ENCODE data around the gene HOXA13. TPM values are rescaled to one million over a fixed set of nuclear protein-coding genes. Genes with fewer than 3 reads are reported as not detected.

HOXA13 gene
- total and polyA plus RNA-seq, 8 donors, result 29.0 TPM; not detected in 7

DNA sequence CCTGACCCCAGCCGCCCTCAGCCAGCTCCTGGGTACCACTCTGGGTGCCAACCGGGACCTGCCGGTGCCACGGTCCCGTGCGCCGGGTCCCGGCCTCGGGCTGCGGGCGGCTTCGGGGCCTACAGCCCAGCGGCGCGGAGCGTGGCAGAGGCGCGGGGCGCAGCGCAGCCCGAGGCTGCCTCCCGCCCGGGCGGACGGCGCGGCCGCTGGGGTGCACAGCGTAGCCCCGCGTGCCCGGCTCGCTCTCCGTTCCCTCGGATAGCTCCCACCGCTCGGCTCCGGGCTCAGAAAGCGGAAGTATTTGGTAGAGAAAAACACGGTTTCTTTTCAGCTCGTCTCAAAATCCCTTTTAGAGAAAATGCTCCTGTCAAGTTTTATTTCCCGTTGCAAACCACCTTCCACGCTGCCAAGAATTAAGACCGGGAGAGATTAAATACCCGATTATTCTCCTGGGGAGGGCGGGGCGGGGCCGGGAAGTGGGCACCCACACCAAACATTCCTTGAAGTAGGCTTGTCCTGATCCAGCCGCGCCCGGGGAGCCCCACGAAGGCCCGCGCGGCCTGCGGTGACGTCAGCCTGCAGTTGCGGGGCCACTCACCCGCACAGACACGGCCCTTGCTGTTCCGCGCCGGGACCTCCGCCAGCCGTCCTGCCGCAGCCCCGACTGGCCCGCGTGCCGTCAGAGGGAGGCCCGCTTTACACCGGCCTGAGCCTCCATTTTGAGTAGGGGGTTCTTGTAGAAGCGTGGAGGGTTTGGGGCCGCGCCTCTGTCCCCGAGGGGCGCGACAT is 7.2 kb downstream of the HOXA13 start:
- 0 to 4% (median 3%) methylated on average over 24 to 78 of the region's 78 CpGs for WGBS, 5 donors
- TF ChIP-seq, protein P1, sequence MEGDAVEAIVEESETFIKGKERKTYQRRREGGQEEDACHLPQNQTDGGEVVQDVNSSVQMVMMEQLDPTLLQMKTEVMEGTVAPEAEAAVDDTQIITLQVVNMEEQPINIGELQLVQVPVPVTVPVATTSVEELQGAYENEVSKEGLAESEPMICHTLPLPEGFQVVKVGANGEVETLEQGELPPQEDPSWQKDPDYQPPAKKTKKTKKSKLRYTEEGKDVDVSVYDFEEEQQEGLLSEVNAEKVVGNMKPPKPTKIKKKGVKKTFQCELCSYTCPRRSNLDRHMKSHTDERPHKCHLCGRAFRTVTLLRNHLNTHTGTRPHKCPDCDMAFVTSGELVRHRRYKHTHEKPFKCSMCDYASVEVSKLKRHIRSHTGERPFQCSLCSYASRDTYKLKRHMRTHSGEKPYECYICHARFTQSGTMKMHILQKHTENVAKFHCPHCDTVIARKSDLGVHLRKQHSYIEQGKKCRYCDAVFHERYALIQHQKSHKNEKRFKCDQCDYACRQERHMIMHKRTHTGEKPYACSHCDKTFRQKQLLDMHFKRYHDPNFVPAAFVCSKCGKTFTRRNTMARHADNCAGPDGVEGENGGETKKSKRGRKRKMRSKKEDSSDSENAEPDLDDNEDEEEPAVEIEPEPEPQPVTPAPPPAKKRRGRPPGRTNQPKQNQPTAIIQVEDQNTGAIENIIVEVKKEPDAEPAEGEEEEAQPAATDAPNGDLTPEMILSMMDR (IDR thresholded peaks at IDR 0.05), result no peak
- TF ChIP-seq EP300 (IDR thresholded peaks at IDR 0.05) (no peak), POLR2AphosphoS5 (IDR thresholded peaks at IDR 0.05) (no peak), POLR2A (IDR thresholded peaks at IDR 0.05) (no peak)
- no peaks in the 10 kb centered on the region for H3K36me3 ChIP-seq
- peaks cover 30 to 45% (median 40%) of the 10 kb centered on the region in 4 donors for H3K4me1 ChIP-seq
- H3K4me3 ChIP-seq, result peak overlapping the region; percentile 18 to 53 (median 32)
- DNase-seq, result no peak
- no peak overlapping the region for H3K27ac ChIP-seq
- peaks cover 0 to 10% (median 0%) of the 10 kb centered on the region in 4 donors for H3K9me3 ChIP-seq
- H3K27me3 ChIP-seq, result peaks cover 59 to 100% (median 97%) of the 10 kb centered on the region in 3 donors
- intact Hi-C loops (cut with DNase I; ENCODE audit: low total_unique reads), result no loop called here

- TF ChIP-seq, protein P1 (IDR thresholded peaks at IDR 0.05), result no peak
- TF ChIP-seq POLR2AphosphoS5 (IDR thresholded peaks at IDR 0.05), result no peak
- TF ChIP-seq POLR2A (IDR thresholded peaks at IDR 0.05), result no peak
- no peak for TF ChIP-seq EP300 (IDR thresholded peaks at IDR 0.05)
- Histone ChIP-seq H3K27me3 (peaks cover 64 to 100% (median 97%) of the 10 kb centered on the region in 3 donors), H3K4me3 (peak overlapping the region; percentile 18 to 53 (median 32)), H3K4me1 (peaks cover 33 to 48% (median 43%) of the 10 kb centered on the region in 4 donors), H3K27ac (no peak overlapping the region), H3K9me3 (peaks cover 0 to 10% (median 0%) of the 10 kb centered on the region in 4 donors), H3K36me3 (no peaks in the 10 kb centered on the region)
- intact Hi-C loops (cut with DNase I; ENCODE audit: low total_unique reads), result no loop called here
- peak in 1 of 2 donors; percentile 24 for DNase-seq
- WGBS, 5 donors, result 8 to 21% (median 13%) methylated on average over 33 to 42 of the region's 42 CpGs
Observed at GRCh38 chr7:27191833-27192545, 7.9 kb downstream of the HOXA13 start.

DNA sequence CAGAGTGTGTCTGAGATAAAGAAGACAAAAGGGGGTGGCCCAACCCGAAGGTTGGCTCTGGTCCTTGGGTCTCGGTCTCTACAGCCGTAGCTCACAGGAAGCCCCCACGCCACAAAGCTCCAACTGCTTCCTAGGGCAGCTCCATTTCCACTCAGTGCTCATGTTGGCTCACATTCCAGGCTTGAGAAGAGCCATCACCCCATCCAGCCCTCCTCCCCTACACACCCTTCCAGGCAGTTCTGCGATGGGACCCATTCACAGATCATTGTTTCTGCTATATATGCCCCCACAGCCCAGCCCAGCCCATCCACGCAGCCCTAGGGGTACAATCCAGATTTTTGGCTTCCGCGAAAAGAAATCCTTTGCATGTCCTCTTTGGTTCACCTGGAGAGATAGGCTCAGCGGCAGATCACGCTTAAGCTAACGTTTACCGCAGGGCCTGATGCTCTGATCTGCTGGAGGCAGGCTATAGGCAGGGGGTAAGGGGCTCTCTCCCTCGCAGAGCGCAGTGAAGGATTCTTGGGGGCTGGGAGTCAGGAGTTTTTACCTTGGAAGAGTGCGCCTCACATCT is 8.6 kb downstream of the HOXA13 start:
- peaks cover 69 to 100% (median 97%) of the 10 kb centered on the region in 3 donors for H3K27me3 ChIP-seq
- no peak overlapping the region for H3K4me3 ChIP-seq
- 19 to 39% (median 24%) methylated on average over 15 of the region's 15 CpGs for WGBS, 5 donors
- H3K27ac ChIP-seq, result no peak overlapping the region
- H3K36me3 ChIP-seq, result no peaks in the 10 kb centered on the region
- intact Hi-C loops (cut with DNase I; ENCODE audit: low total_unique reads), result no loop called here
- DNase-seq, result peak in 1 of 2 donors; percentile 10
- TF ChIP-seq EP300 (IDR thresholded peaks at IDR 0.05), result no peak
- peaks cover 33 to 44% (median 43%) of the 10 kb centered on the region in 4 donors for H3K4me1 ChIP-seq
- peaks cover 0 to 10% (median 0%) of the 10 kb centered on the region in 4 donors for H3K9me3 ChIP-seq

- WGBS, 5 donors, result 31 to 53% (median 32%) methylated on average over 6 to 7 of the region's 7 CpGs
- peaks cover 79 to 100% (median 99%) of the 10 kb centered on the region in 3 donors for H3K27me3 ChIP-seq
- no peak overlapping the region for H3K4me3 ChIP-seq
- DNase-seq, result peak in 1 of 2 donors; percentile 8
- TF ChIP-seq, protein P1 (IDR thresholded peaks at IDR 0.05), result no peak
- TF ChIP-seq POLR2AphosphoS5 (IDR thresholded peaks at IDR 0.05) (no peak), POLR2A (IDR thresholded peaks at IDR 0.05) (no peak), EP300 (IDR thresholded peaks at IDR 0.05) (no peak)
- no peaks in the 10 kb centered on the region for H3K36me3 ChIP-seq
- intact Hi-C loops (cut with DNase I; ENCODE audit: low total_unique reads), result no loop called here
- no peak overlapping the region for H3K27ac ChIP-seq
- peaks cover 0 to 10% (median 0%) of the 10 kb centered on the region in 4 donors for H3K9me3 ChIP-seq
- H3K4me1 ChIP-seq, result peaks cover 35 to 54% (median 49%) of the 10 kb centered on the region in 4 donors
Observed at GRCh38 chr7:27189997-27190748, 9.7 kb downstream of the HOXA13 start.

Data from stomach (tissue), 9 donors.